Stomach (tissue), 4 donors: ENCODE measurements around the gene ANK2.

Source experiments
- CTCF ChIP-seq, 7 experiments: fragments of 450-650 bp in 4 of 7; fragments of 200-600 bp in 3 of 7; sonication (generic) in 3 of 7; IDR thresholded peaks; one replicate each; pipeline ENCODE4 v1.5.1; 2016 to 2019; ENCODE audit warnings: antibody characterized with exemption in 7 of 7, control low read depth in 2 of 7, mild to moderate bottlenecking in 1 of 7
- EP300 ChIP-seq: sonication (generic); formaldehyde crosslinking; IDR thresholded peaks from one replicate; pipeline ENCODE4 v1.6.1; 2017; ENCODE audit warnings: antibody characterized with exemption

DNA sequence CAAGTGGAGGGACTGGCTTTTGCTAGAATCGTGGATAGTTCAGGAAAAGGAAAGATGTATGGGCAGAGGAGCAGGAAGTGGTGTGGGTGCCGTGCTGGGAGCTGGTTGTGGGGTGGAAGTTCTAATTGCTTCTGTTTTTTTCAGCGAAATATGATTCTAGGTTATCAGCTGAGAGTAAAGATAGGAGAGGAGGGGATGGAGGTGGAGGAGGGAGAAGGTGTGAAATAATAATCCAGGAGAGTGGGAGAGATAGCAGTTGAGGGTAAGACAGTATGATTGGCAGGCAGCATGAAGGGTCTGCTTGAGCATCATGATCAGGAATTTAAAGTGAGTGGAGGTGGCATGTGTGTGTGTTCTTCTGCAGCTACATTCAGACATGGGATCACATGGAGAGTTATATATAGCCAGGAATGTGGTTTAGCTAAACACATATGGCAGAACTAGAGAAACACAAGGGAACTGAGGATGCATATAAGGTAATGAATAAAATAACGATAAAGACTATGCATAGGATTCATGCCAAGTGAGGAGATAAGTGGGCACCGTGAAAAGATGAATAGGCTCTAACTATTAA, 133.7 kb downstream of the ANK2 start:
- TF ChIP-seq EP300 (no peak), CTCF (IDR thresholded peaks at IDR 0.05) (no peak)
